GM03348 (cell line): Measurements from ENCODE around the gene PPP1R16B.
"Not testable (repeated sequence)": the region's sequence is repeated elsewhere in the genome, so short reads cannot be mapped to it uniquely, and the experiment has no call there.

Experiments
- DNase-seq: peaks from one replicate; pipeline ENCODE4 v3.0.0; 2012; ENCODE audit warnings: low spot score

Gene PPP1R16B

DNA sequence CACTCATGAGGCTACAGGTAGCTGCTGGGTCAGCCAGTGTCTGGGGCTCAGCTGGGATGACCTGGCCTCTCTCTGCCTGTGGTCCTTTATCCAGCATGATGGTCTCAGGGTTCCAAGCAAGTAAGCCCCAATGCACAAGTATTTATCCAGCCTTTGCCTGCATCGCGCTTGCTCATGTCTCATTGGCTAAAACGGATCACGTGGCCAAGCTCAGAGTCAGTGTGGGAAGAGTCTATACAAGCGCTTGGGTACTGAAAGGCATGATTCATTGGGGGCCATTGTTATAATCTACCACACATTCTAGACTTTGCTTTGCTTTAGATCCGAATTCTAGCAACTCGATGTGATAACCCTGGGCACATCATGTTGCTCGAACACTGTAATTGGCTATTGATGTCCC is 48.3 kb downstream of the PPP1R16B start:
- DNase-seq = no peak

DNA sequence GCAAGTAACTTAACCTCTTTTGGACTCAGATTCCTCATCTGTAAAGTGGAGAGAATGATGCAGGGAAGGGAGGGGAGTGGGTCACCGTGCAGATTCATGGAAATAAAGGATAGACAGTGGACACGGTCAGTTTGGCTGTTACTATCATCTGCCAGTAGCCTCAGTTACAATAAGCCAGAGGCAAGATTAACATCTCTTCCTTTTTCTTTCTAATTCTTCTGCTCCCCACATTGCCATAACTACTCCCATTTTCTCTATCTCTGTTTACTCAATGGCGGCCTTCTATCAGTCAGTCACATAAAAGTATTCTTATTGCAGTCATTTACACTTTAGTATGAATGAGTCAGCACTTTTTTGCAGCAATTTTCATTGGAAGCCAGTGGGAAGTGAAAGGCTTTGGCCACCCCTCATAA is 49.2 kb downstream of the PPP1R16B start:
- DNase-seq = no peak

DNA sequence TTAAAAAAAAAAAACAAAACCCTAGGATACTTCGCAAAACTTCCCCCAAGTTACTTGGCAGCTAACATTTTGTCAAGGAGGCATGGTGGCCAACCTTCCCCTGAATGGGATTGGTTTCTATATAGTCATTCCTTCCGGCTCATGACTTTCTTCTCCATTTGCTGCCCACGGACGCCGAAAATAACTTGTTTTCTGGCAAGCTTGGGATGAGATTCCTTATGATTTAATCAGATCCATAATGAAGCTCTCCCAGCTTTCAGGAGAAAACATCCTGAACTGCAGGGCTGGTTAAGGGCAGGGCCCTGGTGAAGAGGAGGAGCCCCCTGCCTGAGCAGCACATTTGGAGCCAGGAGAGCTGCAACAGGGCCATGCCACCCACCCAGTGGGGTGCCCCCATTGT is 49.9 kb downstream of the PPP1R16B start:
- DNase-seq = peak; percentile 83

DNA sequence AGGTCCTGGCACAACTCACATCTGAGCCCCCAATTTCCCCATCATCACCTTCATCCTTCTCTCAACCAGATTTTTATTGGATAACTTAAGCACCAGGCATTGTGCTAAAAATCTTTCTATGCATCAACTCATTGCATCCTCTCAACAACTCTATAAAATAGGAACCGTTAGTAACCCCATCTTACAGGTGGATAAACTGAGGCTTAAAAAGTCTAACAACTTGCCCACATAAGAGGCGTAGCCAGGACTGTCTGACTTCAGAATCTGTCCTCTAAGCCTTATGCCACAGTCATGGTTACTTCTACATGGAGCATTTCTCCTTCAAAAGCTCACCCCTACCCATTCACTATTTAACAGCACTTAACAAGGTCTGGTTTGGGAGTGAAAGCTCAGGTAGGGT is 51.1 kb downstream of the PPP1R16B start:
- DNase-seq = no peak

DNA sequence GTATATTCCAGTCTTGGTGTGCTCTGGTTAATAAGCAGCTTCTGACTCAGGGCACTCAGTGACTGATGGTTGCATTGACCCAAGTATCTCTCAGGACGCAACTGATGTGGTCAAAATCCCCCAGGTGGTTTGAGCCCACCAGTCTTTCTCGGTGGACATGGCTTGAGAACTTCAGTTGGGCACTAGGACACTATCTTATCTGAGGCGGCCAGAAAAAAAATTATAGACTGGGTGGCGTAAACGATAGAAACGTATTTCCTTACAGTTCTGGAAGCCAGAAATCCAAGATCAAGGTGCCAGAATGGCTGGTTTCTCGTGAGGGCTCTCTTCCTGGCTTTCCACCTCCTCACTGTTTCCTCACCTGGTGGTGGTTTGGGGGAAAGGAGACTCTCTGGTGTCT is 52.2 kb downstream of the PPP1R16B start:
- no peak for DNase-seq

DNA sequence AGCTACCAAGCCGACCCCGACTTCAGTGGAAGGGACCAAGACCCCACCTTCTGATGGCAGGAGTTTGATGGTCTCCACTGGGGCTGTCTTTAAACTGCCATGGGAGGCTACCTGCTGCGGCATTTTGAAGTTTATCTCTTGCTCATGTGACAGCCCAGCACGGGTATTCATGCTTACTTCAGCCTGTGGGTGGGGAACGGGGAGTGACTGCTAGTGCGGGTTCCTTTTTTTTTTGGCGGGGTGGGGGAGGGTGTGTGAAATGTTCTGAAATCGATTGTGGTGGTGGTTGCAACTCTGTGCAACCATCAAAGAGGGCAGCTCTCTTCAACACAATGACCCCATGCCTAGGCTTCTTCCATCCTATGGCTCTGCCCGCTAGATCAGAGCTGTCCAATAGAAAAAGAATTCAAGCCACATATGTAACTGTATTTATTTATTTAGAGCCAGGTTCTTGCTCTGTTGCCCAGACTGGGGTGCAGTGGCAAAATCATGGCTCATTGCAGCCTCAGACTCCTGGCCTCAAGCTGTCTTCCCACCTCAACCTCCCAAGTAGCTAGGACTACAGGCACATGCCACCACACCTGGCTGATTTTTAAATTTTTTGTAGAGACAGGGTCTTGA is 53.7 kb downstream of the PPP1R16B start:
- no peak for DNase-seq

DNA sequence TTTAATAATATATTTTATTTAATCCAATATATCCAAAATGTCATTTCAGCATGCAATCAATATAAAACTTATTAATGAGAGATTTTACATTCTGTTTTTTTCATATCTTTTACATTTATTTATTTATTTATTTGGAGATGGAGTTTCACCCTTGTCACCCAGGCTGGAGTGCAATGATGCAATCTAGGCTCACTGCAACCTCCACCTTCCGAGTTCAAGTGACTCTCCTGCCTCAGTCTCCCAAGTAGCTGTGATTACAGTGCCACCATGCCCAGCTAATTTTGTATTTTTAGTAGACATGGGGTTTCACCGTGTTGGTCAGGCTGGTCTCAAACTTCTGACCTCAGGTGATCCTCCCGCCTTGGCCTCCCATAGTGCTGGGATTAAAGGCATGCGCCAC is 54.4 kb downstream of the PPP1R16B start:
- not testable (repeated sequence) for DNase-seq

DNA sequence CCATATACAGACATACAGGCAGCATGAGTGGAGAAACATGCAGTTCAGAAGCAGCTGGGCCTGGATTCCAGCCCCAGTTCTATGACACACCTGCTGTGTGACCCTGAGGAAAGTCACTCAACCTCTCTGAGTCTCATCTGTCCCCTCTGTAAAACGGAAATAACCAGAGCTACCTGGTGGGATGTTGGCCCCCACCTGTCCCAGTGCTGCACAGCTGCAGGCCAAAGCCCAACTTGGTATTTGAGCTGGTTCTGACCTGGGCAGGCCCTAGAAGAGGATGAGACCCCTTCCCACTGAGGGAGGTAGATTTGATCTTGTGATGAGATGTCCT is 55.5 kb downstream of the PPP1R16B start:
- no peak for DNase-seq

DNA sequence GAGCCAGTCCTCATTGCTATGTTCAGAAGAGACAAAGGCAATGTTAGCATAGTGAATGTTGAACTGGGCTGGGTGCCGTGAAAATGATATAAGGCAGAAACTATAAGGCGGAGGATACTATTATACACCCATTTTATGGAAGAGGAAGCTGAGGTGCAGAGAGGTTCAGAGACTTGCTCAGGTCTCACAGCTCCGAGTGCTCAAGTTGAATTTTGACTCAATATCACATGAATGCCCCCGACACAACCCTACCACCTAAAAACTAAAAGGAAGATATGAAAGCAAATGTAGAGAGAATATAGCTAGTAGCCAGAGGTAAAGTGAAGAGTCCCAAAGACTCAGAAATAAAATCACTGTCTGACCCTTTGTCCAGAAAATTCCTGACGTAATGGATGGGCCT is 56.7 kb downstream of the PPP1R16B start:
- DNase-seq = no peak

DNA sequence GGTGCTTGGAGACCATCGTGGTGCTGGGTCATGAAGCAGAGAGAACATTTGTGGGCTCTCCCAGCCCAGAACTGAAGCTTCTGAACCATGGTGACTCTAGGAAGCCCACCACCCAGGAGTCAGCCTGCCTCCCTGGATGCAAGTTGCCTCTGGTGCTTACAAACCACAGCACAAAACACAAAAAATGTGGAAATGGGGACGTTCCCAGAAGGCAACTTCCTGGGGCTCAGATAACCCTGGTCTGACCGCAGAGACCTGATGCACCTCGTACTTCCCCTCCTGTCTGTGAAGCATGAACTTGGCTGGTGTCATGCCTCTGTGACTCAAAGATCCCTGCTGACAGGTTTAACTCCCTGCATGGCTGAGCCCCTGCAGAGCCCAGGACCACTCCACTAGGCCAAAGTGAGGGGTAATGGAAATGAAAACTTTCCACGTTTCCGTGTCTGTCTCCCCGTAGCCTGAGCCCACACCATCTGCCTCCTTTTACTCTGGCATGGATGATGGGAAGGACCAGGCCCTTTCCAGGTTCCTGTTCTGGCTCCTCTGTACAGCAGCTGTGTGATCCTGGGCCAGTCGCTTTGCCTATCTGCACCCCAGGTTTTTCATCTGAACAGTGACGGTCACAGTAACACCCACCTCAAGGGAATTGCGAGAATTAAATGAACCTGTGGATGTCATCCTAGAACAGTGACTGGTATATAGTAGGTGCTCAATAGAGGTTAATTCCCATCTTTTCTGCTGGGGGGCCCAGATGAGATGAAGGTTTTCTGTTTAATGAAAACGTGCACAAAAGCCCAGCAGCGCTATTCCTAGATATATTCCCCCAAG is 57.7 kb downstream of the PPP1R16B start:
- DNase-seq = no peak

DNA sequence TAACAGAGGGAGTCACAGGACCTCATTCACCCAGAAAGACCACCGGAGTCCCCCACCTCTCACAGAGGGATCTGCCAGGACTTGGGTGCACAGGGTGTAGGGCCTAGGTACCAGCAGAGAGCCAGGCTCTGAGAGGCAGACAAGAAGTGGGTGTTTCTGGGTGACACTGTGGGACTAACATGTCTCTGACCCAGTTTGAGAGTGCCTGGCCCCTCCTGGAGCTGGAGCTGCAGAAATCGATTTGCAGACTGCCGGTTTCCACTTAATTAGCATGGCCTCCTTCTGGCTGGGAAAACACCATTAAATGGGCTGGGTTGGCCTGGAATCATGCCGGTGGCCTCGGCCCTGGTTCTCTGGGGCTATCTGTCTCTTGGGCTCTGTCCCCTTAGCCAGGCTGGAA is 59.2 kb downstream of the PPP1R16B start:
- DNase-seq = no peak

DNA sequence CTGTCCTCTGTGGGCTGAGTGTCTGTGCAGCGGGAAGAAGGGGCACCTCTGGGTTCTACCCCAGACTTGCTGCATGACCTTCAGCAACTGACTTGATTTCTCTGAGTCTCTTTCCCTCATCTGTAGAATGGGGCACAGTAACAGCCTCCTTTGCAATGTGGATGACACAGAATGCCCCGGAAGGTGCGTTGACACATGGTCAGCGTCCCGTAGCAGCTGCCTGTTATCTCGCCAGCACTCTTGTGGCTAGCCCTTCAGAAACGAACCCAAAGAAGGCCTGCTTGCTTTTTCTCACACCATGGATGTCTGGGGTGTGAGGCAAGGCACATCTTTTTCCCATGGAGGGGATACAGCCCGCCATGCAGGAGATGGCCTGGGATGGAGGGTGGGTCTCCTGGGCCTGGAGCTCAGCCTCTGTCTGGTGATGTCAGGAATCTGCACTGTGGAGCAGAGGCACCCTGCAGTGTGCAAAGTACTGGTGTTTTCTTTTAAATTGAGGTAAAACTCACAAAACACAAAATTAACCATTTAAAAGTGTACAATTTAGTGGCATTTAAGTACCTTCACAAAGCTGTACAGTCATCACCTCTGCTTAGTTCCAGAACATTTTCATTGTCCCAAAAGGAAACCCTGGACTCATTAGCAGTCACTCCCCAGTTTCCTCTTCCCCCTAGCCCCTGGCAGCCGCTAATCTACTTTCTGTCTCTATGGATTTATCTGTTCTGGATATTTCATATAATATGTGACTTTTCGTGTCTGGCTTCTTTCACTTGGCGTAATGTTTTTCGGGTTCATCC is 61.0 kb downstream of the PPP1R16B start:
- no peak for DNase-seq

DNA sequence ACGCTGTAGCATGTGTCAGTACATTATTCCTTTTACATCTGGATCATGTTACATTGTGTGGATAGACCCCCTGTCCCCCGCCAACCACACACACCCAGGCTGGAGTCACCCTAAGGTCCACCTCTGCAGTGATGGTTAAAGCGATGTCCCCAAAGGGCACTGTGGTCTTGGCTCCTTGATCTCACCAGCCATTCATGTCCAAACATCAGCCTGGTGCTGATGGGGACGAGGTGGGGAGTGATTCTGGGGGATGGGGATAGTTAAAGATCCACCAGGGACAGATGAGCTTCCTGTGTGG is 61.5 kb downstream of the PPP1R16B start:
- DNase-seq = no peak

DNA sequence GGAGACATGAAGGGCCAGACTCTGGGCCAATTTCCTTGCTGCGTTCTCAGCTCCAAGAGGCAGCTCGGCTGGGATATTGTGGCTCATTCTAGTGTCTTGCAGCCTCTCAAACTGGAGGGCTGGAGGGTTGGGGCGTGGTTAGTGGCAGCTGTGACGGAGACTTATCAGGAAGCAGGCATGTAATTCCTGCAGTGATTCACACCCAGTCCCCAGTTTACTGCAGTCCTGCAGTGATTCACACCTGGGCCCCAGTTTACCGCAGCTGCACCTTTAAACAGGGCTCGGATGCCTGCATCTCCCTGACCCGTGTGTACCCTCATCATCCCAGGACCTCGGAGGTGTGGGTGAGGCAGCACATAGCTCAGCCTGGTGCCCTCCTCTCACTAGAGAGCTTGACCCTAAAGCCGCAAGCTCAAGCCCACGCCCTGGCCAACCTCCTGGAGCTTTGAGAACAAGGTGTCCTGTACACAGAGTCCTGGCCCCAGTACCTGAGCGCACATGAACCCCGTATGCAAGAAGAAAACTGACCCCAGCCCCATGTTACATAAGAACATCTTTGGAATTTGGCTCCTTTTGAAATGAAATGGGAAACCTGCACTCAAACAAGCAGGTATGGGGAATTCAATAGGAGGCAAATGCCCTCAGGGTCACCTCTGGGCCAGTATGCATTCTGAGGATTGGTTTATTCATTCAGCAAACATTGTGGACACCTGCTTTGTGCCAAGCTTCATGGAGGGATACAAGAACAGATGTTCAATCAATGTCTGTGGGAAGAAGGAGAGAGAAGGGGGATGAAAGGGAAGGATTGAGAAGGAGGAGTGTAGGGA is 65.4 kb downstream of the PPP1R16B start:
- DNase-seq = peak; percentile 15

DNA sequence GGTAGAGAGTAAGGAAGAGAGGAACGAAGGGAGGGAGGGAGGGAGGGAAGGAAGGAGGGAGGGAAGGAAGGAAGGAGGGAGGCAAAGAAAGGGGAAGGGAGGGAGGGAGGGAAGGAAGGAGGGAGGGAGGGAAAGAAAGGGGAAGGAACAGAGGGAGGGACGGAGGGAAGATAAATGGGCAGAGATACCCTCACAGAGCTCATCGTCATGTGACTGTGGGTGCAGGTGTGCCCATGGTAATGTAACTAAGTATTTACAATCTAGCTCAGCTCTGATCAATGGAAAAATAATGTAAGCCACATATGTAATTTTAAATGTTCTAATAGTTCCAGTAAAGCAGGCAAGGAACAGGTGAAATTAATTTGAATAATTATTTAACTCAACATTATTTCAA is 66.1 kb downstream of the PPP1R16B start:
- no peak for DNase-seq

DNA sequence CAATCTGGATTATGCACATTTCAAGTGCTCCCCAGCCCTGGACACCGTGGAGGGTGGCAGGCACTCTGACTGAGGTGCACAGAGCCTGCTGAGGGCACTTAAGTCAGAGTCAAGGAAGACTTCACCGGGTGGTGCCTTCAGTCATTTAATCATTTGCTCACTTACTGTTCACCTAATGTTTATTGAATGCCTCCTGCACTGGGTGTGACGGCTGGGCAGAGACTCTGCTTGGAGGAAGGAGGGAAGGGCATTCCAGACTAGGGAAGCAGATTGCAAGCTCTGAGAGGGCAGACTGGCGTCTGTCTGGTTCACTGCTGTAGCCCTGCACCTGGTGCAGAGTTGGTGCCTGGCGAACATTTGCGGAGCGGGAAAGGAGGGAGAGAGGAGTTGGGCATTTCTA is 66.5 kb downstream of the PPP1R16B start:
- no peak for DNase-seq

DNA sequence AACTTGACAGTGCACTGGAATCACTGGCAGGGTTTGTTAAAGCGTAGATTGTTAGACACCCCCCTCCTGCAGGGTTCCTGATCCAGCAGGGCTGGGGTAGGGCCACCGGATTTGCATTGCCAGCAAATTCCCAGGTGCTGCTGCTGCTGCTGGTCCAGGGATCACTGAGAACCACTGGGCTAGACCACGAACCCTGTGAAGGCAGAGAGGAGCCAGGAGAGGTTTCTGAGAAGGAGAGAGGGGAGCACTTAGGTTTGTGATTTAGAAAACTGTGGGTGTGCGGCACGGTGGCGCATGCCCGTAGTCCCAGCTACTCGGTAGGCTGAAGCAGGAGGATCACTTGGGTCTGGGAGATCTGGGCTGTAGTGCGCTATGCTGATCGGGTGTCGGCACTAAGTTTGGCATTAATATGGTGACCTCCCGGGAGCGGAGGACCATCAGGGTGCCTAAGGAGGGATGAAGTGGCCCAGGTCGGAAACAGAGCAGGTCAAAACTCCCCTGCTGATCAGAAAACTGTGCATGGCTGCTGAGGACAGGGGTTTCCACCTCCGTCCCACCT is 67.1 kb downstream of the PPP1R16B start:
- DNase-seq = no peak

DNA sequence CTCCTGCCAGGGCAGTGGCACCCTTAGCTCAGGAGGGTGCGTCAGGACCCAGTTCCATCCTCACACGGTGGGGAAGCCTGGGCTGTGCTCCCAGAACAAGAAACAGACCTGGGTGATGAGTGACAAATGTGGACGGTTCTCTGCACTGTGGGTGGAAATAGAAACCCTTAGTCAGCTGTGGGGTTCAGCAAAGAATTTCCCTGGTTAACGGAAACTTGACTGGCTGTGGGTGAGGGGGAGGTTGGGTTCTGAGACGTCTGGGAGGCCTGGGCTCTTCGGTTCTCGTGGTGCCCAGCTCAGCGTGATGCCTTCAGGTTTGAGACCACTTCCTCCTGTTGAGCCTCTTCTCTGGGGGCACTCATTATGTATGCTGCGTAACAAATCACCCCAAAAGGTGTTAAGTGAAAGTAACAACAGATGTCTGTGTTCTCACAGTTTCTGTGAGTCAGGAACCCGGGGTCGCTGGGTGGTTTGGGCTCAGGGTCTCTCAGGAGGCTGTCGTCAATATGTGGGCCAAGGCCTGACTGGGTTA is 67.6 kb downstream of the PPP1R16B start:
- no peak for DNase-seq

DNA sequence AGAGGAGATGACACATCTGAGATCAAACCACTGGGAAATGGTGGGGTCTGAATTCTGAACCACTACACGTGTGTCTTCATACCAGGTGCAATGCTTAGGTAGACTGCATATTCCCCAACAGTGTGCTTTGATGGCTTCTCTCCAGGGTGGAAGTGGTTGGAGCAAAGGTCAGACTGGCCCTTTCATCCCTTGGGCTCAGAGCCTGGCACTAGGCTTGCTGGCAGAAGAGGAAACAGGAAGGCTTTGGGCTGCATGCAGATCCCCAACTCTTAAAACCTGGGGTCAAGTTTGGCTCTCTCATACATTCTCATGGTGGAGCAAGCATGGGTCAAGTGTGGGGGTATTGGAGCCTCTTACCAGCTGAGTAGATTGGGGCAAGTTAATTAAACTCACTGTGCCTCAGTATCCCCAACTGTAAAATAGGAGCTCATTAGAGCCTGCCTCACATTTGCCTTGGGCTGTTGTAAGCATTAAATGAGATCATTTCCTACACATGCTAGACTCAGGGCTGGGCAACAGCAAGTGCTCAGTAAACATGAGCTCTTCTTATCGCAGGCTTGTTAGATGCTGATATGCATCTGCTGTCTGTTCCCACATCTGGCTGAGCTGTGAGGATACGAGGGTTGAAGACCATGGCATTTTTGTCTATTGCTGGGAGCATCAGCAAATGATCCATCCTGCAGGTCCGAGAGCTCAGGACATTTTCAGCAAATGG is 69.1 kb downstream of the PPP1R16B start:
- DNase-seq = no peak

DNA sequence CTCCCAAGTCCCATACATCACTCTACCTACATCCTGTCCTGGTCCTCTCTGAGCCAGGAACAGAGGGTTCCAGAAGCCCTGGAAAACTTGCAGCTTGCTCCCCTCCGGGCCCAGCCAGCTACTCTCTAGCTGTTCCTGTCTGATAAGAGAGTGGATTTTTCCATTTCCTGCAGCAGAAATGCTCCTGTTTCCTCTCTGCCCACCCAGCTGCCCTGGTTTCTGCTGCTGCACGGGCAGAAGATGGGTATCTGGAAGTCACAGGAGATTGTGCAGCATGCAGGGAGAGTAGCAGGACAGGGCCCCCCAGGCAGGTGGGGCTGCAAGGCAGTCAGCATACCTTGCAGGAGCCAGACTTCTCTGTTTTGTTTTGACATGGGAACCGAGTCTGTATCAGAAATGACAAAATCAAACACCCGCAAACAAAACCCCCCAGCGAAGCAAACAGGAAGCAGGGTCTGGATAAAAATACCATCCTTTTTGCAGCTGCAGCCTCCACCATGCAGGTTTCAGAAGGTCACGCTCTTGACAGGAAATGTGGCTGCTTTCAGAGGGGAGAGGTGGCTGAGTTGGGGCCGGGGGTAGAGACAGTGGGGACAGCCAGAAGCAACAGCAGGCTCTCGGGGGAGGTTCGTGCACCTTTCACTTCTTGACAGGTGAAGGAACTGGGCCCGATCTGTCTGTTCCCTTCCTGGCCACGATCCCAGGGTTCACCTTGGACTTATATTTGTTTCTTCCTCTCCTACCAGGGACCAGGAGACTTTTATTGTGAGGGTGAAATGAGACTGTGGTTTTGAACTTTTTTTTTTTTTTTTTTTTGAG is 69.9 kb downstream of the PPP1R16B start:
- DNase-seq = no peak
